Body of pancreas (tissue), 4 donors: ENCODE measurements around the gene ERCC2.

Experiments used
- CTCF ChIP-seq, 7 experiments: fragments of 450-650 bp in 4 of 7; fragments of 200-600 bp in 3 of 7; sonication (generic) in 3 of 7; IDR thresholded peaks; one replicate each; pipeline ENCODE4 v1.5.1; 2016 to 2019; ENCODE audit warnings: antibody characterized with exemption in 7 of 7
- POLR2A ChIP-seq, 3 donors: fragments of 450-650 bp; IDR thresholded peaks; one replicate each; pipeline ENCODE4 v1.6.1; 2016; ENCODE audit warnings: antibody characterized with exemption in 3 of 3, mild to moderate bottlenecking in 2 of 3

GRCh38 chr19:45327404-45328143 is 42.8 kb downstream of the ERCC2 start:
- TF ChIP-seq CTCF (IDR thresholded peaks at IDR 0.05), result no peak
- TF ChIP-seq POLR2A (IDR thresholded peaks at IDR 0.05), result no peak
